MCF 10A (cell line): ENCODE data around the gene ACSS3. TPM values are rescaled to one million over a fixed set of nuclear protein-coding genes. Genes with fewer than 3 reads are reported as not detected.

Source experiments
- BruUV-seq: library from RNA; stranded (reverse); fragments of 400-500 nt; replicated peaks from 2 replicates; lab custom pipeline; 2021; lab: Mats Ljungman, UMichigan
- CTCF ChIA-PET: fragments of 300-600 bp; sonication (Branson Sonifier 250); formaldehyde crosslinking; extraction: SDS; loops from one replicate; lab custom pipeline; 2021; ENCODE audit warnings: antibody characterized with exemption, inconsistent platforms; lab: Yijun Ruan, JAX
- POLR2A ChIA-PET: fragments of 300-600, 350-650 bp; sonication (Branson Sonifier 250); formaldehyde crosslinking; extraction: SDS; loops from one replicate; lab custom pipeline; 2020; ENCODE audit warnings: antibody characterized with exemption, inconsistent platforms; lab: Yijun Ruan, JAX
- DNase-seq: peaks from one replicate; pipeline ENCODE4 v3.0.0-alpha.2; 2018; ENCODE audit not compliant: unreplicated experiment
- H3K27ac Mint-ChIP-seq: one replicate; pipeline ENCODE4 v1.8.0; 2022; ENCODE audit warnings: mild to moderate bottlenecking, low read depth, mixed read lengths; ENCODE audit not compliant: unreplicated experiment
- H3K27me3 Mint-ChIP-seq: one replicate; pipeline ENCODE4 v1.8.0; 2022; ENCODE audit warnings: mixed read lengths; ENCODE audit not compliant: insufficient read depth, unreplicated experiment
- H3K36me3 Mint-ChIP-seq: one replicate; pipeline ENCODE4 v1.8.0; 2022; ENCODE audit warnings: mild to moderate bottlenecking, moderate library complexity, mixed read lengths; ENCODE audit not compliant: insufficient read depth, unreplicated experiment
- H3K4me1 Mint-ChIP-seq: one replicate; pipeline ENCODE4 v1.8.0; 2022; ENCODE audit warnings: mixed read lengths; ENCODE audit not compliant: insufficient read depth, unreplicated experiment
- H3K4me3 Mint-ChIP-seq: one replicate; pipeline ENCODE4 v1.8.0; 2022; ENCODE audit warnings: mild to moderate bottlenecking, moderate library complexity, mixed read lengths; ENCODE audit not compliant: unreplicated experiment
- H3K9me3 Mint-ChIP-seq: one replicate; pipeline ENCODE4 v1.8.0; 2022; ENCODE audit warnings: mixed read lengths; ENCODE audit not compliant: unreplicated experiment
- intact Hi-C: fragments of 100-400 bp; cut with micrococcal nuclease; formaldehyde crosslinking; loops from 2 replicates; pipeline ENCODE4 v1.14.1; 2022
- total RNA-seq: library from RNA; stranded (reverse); gene quantifications from 2 replicates; pipeline ENCODE4 v1.2.3, GENCODE V29; 2022
- TF ChIP-seq, protein P1 (sequence below): fragments of 200-600 bp; IDR thresholded peaks from one replicate; pipeline ENCODE4 v1.8.0; 2022; ENCODE audit warnings: antibody characterized with exemption, mild to moderate bottlenecking; ENCODE audit not compliant: unreplicated experiment

Gene ACSS3
- total RNA-seq, 1 experiment from 2014 or later, result not detected

DNA sequence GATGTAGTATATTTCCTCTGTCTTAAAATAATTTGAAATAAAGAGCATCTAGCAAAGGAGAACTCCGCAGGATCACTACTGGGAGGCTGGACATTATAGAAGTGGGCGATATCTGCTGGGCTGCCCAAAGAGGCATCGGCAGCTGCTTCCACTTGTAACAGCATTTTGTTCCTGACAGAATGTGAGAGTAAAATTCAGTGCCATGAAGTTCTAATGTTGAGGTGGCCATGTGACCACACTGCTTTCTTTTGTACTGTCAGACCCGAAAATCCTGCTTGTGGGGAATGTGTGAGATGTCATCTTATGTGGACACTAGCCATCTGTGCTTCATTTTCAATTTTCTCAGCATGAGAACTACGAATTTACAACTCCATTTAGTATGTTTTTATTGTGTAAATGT, 151.9 kb downstream of the ACSS3 start:
- peaks cover 77% of the 10 kb centered on the region for H3K27me3 Mint-ChIP-seq
- no peaks in the 10 kb centered on the region for H3K4me1 Mint-ChIP-seq
- H3K4me3 Mint-ChIP-seq, result no peak overlapping the region
- CTCF ChIA-PET, result no interaction called here
- intact Hi-C loops, result no loop called here
- H3K27ac Mint-ChIP-seq, result no peak overlapping the region
- H3K36me3 Mint-ChIP-seq, result no peaks in the 10 kb centered on the region
- POLR2A ChIA-PET, result no interaction called here
- no peak for DNase-seq
- H3K9me3 Mint-ChIP-seq, result no peaks in the 10 kb centered on the region
- BruUV-seq, result no TSS peak
- TF ChIP-seq, protein P1, sequence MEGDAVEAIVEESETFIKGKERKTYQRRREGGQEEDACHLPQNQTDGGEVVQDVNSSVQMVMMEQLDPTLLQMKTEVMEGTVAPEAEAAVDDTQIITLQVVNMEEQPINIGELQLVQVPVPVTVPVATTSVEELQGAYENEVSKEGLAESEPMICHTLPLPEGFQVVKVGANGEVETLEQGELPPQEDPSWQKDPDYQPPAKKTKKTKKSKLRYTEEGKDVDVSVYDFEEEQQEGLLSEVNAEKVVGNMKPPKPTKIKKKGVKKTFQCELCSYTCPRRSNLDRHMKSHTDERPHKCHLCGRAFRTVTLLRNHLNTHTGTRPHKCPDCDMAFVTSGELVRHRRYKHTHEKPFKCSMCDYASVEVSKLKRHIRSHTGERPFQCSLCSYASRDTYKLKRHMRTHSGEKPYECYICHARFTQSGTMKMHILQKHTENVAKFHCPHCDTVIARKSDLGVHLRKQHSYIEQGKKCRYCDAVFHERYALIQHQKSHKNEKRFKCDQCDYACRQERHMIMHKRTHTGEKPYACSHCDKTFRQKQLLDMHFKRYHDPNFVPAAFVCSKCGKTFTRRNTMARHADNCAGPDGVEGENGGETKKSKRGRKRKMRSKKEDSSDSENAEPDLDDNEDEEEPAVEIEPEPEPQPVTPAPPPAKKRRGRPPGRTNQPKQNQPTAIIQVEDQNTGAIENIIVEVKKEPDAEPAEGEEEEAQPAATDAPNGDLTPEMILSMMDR, result no peak

DNA sequence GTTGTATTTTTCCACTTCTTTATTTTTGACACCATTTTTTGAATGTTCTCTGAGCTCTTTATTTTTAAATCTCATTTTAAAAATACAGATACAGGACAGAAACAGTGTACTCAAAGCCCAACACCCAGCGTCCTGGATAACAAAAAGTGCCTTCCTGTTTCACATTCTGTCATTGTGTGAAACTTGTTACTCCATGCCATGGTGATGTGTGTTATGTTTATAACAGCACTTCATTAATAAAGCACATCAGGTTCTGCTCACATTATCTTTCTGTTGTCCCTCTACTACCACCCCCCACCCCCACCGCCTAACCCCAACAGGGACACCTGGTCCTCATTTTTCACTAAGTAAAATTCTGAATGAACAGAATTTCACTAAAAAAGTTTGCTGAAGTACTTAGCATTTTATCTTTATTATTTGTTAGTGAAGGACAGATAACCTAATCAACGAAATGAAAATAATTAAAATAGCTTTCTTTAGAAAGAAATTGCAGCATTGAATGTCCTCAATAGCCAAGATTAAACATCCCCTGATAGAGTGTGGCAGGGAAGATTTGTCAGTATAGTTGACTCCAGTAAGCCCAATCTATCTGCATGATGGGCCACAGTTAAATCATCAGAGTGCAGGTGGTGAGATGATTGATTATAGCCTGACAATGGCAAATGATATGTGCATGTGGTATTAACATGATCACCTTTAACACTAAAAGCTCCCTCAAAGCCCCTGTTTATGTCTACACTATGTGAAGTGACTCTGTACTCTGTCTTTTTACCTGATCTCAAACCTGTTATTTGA, 153.9 kb downstream of the ACSS3 start:
- Mint-ChIP-seq H3K36me3 (no peaks in the 10 kb centered on the region), H3K27me3 (peaks cover 65% of the 10 kb centered on the region), H3K27ac (no peak overlapping the region), H3K4me3 (no peak overlapping the region), H3K4me1 (no peaks in the 10 kb centered on the region), H3K9me3 (no peaks in the 10 kb centered on the region)
- intact Hi-C loops, result no loop called here
- no peak for DNase-seq
- TF ChIP-seq, protein P1, result no peak
- CTCF ChIA-PET, result no interaction called here
- BruUV-seq, result no TSS peak
- POLR2A ChIA-PET, result no interaction called here

DNA sequence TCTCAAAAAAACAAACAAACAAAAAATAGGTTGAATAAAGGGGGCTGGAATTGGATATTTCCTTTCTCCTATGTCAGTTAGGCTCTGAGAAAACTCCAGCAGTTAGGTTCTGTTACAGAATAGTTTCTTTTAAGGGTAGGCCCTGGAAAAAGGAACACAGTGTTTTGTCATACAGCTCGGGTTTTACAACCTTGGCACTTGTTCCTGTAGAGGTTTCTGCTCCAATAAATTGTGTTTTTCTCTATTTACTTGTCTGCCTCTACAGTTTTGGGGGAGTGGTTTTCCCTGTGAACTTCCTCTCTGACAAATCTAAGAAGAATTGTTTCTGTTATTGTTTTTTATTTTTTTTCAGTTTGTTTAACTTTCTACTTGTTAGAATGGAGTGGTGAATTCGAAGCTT, 167.6 kb downstream of the ACSS3 start:
- intact Hi-C loops, result no loop called here
- TF ChIP-seq, protein P1, result no peak
- ChIA-PET CTCF (no interaction called here), POLR2A (no interaction called here)
- Mint-ChIP-seq H3K9me3 (no peaks in the 10 kb centered on the region), H3K36me3 (no peaks in the 10 kb centered on the region), H3K4me1 (no peaks in the 10 kb centered on the region), H3K27me3 (peaks cover 24% of the 10 kb centered on the region), H3K4me3 (no peak overlapping the region), H3K27ac (no peak overlapping the region)
- no TSS peak for BruUV-seq
- no peak for DNase-seq

DNA sequence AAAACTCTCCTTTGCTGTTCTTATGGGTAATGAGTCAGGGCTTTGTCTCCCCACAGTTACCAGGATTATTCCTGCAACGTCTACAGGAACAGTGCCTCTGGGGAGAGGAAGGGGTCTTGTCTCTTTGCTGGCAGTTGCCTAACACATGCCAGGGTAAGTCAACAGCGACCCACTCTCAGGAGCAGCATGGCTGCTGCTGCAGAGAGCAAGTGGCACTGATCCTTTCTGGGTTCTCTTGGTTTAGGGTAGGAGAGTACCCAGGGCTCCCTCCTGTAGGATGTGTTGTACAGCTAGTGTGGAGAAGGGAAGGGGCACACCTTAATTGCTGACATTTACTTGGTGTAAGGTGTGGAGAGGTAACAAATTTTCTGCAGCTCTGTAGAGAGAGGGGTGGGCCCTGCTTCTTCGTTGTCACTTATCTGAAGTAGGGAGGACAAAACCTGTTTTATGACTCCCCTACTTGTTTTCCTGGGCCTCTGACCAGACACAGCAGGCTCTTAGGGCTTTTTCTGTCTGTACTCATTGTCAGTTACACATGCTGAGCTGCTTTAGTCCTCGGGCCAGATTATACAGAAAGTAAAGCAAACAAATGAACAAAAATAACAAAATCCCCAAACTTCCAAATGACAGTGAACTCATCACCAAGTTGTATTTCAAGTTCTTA, 168.2 kb downstream of the ACSS3 start:
- peaks cover 30% of the 10 kb centered on the region for H3K27me3 Mint-ChIP-seq
- ChIA-PET POLR2A (no interaction called here), CTCF (no interaction called here)
- H3K9me3 Mint-ChIP-seq, result no peaks in the 10 kb centered on the region
- intact Hi-C loops, result no loop called here
- no peak overlapping the region for H3K27ac Mint-ChIP-seq
- no TSS peak for BruUV-seq
- DNase-seq, result no peak
- no peak overlapping the region for H3K4me3 Mint-ChIP-seq
- TF ChIP-seq, protein P1, result no peak
- H3K4me1 Mint-ChIP-seq, result no peaks in the 10 kb centered on the region
- no peaks in the 10 kb centered on the region for H3K36me3 Mint-ChIP-seq
